ENCODE measurements around the gene RPS27. TPM values are rescaled to one million over a fixed set of nuclear protein-coding genes. Genes with fewer than 3 reads are reported as not detected.

The RPS27 gene
- total and polyA plus RNA-seq, 2 of the 13 experiments (the other 11 are each of a cell fraction or from before 2014, with no cell fraction given) = 3,737 to 9,964 TPM

DNA sequence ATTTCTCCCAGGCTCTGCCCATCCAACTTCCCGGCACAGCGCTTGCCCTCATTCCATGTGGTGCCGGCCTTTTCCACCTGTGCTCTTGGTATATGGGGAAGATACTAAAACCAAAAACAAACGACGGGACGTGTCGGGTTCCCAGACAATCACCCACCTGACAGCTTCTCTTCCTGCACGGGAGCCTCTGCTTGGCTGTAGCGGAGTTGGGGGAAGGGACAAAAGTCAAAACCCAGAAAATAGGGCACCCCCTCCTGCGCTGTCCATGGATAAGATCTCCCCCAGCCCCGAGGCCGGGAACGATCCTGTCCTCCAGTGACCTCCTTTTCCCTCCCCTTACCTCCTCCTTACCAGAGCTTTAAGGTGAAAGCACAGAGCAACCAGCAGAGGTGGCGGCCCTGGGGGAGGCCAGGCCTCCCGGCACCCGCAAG is 13.7 kb upstream of the RPS27 start (continued):
- TF ChIP-seq, protein P1, sequence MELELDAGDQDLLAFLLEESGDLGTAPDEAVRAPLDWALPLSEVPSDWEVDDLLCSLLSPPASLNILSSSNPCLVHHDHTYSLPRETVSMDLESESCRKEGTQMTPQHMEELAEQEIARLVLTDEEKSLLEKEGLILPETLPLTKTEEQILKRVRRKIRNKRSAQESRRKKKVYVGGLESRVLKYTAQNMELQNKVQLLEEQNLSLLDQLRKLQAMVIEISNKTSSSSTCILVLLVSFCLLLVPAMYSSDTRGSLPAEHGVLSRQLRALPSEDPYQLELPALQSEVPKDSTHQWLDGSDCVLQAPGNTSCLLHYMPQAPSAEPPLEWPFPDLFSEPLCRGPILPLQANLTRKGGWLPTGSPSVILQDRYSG (CRISPR knock-in tag; IDR thresholded peaks at IDR 0.05) = peak; percentile 37; the same call in 1 of the 2 replicates
- TF ChIP-seq MATR3 (CRISPR knock-in tag; IDR thresholded peaks at IDR 0.05) (no peak), ZNF431 (CRISPR knock-in tag; IDR thresholded peaks at IDR 0.05; ENCODE audit: borderline replicate concordance, low read depth) (no peak), ZFP1 (CRISPR knock-in tag; IDR thresholded peaks at IDR 0.05) (no peak), ZNF274 (CRISPR knock-in tag; IDR thresholded peaks at IDR 0.05) (no peak), ZNF790 (CRISPR knock-in tag; IDR thresholded peaks at IDR 0.05; ENCODE audit: borderline replicate concordance) (no peak), ZSCAN20 (CRISPR knock-in tag; IDR thresholded peaks at IDR 0.05; ENCODE audit: borderline replicate concordance) (peak; percentile 82; the same call in 1 of the 2 replicates), DNMT1 (CRISPR knock-in tag; IDR thresholded peaks at IDR 0.05) (no peak), SIX4 (CRISPR knock-in tag; IDR thresholded peaks at IDR 0.05) (peak; percentile 20; the same call in 1 of the 2 replicates), IRX3 (CRISPR knock-in tag; IDR thresholded peaks at IDR 0.05; ENCODE audit: borderline replicate concordance, low read depth) (no peak), ZFAT (CRISPR knock-in tag; conservative IDR thresholded peaks at IDR 0.05) (0 out of 2 replicates have a peak, but pooled peaks have one; percentile 50), MIER2 (CRISPR knock-in tag; IDR thresholded peaks at IDR 0.05) (0 out of 2 replicates have a peak, but pooled peaks have one; percentile 17), ETV6 (CRISPR knock-in tag; conservative IDR thresholded peaks at IDR 0.05) (no peak; the same call in 1 of the 2 replicates), ZNF670 (CRISPR knock-in tag; IDR thresholded peaks at IDR 0.05; ENCODE audit: borderline replicate concordance) (peak; percentile 10; the same call in 1 of the 2 replicates), ZNF775 (CRISPR knock-in tag; IDR thresholded peaks at IDR 0.05; ENCODE audit: borderline replicate concordance) (no peak)
- TF ChIP-seq, protein P2, sequence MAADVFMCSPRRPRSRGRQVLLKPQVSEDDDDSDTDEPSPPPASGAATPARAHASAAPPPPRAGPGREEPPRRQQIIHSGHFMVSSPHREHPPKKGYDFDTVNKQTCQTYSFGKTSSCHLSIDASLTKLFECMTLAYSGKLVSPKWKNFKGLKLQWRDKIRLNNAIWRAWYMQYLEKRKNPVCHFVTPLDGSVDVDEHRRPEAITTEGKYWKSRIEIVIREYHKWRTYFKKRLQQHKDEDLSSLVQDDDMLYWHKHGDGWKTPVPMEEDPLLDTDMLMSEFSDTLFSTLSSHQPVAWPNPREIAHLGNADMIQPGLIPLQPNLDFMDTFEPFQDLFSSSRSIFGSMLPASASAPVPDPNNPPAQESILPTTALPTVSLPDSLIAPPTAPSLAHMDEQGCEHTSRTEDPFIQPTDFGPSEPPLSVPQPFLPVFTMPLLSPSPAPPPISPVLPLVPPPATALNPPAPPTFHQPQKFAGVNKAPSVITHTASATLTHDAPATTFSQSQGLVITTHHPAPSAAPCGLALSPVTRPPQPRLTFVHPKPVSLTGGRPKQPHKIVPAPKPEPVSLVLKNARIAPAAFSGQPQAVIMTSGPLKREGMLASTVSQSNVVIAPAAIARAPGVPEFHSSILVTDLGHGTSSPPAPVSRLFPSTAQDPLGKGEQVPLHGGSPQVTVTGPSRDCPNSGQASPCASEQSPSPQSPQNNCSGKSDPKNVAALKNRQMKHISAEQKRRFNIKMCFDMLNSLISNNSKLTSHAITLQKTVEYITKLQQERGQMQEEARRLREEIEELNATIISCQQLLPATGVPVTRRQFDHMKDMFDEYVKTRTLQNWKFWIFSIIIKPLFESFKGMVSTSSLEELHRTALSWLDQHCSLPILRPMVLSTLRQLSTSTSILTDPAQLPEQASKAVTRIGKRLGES (CRISPR knock-in tag; IDR thresholded peaks at IDR 0.05; ENCODE audit: borderline replicate concordance) = no peak
- TF ChIP-seq, protein P3, sequence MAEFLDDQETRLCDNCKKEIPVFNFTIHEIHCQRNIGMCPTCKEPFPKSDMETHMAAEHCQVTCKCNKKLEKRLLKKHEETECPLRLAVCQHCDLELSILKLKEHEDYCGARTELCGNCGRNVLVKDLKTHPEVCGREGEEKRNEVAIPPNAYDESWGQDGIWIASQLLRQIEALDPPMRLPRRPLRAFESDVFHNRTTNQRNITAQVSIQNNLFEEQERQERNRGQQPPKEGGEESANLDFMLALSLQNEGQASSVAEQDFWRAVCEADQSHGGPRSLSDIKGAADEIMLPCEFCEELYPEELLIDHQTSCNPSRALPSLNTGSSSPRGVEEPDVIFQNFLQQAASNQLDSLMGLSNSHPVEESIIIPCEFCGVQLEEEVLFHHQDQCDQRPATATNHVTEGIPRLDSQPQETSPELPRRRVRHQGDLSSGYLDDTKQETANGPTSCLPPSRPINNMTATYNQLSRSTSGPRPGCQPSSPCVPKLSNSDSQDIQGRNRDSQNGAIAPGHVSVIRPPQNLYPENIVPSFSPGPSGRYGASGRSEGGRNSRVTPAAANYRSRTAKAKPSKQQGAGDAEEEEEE (CRISPR knock-in tag; IDR thresholded peaks at IDR 0.05; ENCODE audit: borderline replicate concordance) = no peak
- TF ChIP-seq, protein P4, sequence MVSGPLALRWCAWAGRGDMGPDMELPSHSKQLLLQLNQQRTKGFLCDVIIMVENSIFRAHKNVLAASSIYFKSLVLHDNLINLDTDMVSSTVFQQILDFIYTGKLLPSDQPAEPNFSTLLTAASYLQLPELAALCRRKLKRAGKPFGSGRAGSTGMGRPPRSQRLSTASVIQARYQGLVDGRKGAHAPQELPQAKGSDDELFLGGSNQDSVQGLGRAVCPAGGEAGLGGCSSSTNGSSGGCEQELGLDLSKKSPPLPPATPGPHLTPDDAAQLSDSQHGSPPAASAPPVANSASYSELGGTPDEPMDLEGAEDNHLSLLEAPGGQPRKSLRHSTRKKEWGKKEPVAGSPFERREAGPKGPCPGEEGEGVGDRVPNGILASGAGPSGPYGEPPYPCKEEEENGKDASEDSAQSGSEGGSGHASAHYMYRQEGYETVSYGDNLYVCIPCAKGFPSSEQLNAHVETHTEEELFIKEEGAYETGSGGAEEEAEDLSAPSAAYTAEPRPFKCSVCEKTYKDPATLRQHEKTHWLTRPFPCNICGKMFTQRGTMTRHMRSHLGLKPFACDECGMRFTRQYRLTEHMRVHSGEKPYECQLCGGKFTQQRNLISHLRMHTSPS (CRISPR knock-in tag; IDR thresholded peaks at IDR 0.05; ENCODE audit: low read depth) = no peak
- TF ChIP-seq, protein P5, sequence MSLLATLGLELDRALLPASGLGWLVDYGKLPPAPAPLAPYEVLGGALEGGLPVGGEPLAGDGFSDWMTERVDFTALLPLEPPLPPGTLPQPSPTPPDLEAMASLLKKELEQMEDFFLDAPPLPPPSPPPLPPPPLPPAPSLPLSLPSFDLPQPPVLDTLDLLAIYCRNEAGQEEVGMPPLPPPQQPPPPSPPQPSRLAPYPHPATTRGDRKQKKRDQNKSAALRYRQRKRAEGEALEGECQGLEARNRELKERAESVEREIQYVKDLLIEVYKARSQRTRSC (CRISPR knock-in tag; IDR thresholded peaks at IDR 0.05; ENCODE audit: low read depth) = peak; percentile 50; the same call in 1 of the 2 replicates
